MM.1S (cell line): ENCODE measurements around the gene SLC12A7.

Experiments used
- CTCF ChIP-seq: fragments of 300-600 bp; sonication (generic); IDR thresholded peaks from 2 replicates; pipeline ENCODE4 v1.5.1; 2016; ENCODE audit warnings: antibody characterized with exemption, low read length, mixed read lengths
- EZH2 ChIP-seq: fragments of 300-600 bp; sonication (generic); optimal IDR thresholded peaks from 2 replicates; pipeline ENCODE3; 2017; ENCODE audit warnings: low read depth, mild to moderate bottlenecking, antibody characterized with exemption, low read length, mixed read lengths

- TF ChIP-seq CTCF (no peak), EZH2 (no peak)
Observed at GRCh38 chr5:1097381-1097987, 14.4 kb downstream of the SLC12A7 start.
